GM12878 (cell line): ENCODE measurements around the gene RFXAP. TPM values are rescaled to one million over a fixed set of nuclear protein-coding genes. Genes with fewer than 3 reads are reported as not detected.

ENCODE experiments used
- ATAC-seq: fragments of 200-7000 bp; cut with Tn5 transposase; 3 replicates; pipeline ENCODE4 v1.9.1; 2020; ENCODE audit warnings: mild to moderate bottlenecking, moderate library complexity
- BruUV-seq: library from RNA; stranded (reverse); fragments of 400-500 nt; replicated peaks from 2 replicates; lab custom pipeline; 2021; lab: Mats Ljungman, UMichigan
- CTCF ChIA-PET: fragments of 300-600 bp; sonication (Branson Sonifier 250); formaldehyde crosslinking; extraction: SDS; loops from one replicate; lab custom pipeline; 2021; ENCODE audit warnings: inconsistent platforms; lab: Yijun Ruan, JAX
- POLR2A ChIA-PET: fragments of 350-600 bp; formaldehyde crosslinking; extraction: SDS; loops from one replicate; lab custom pipeline; 2021; ENCODE audit warnings: inconsistent platforms; lab: Charles Lee
- RAD21 ChIA-PET: fragments of 300-600 bp; sonication (Branson Sonifier 250); formaldehyde crosslinking; loops from one replicate; lab custom pipeline; 2023; ENCODE audit warnings: antibody characterized with exemption; ENCODE audit not compliant: unreplicated experiment; lab: Charles Lee
- SMC1A ChIA-PET: fragments of 300-600 bp; sonication (Branson Sonifier 250); formaldehyde crosslinking; loops from one replicate; lab custom pipeline; 2023; ENCODE audit not compliant: unreplicated experiment, uncharacterized antibody; lab: Charles Lee
- DNase-seq: peaks from one replicate; pipeline ENCODE4 v3.0.0-alpha.2; 2011; ENCODE audit warnings: low read depth, low spot score
- FAIRE-seq: peaks from 3 replicates; lab custom pipeline; 2011; peaks lifted over from hg19 to GRCh38; lab: Jason Lieb, UNC
- H2AFZ ChIP-seq: 2 replicates; pipeline ENCODE4 v1.6.0; 2011; ENCODE audit warnings: low read depth, low read length, control low read depth; ENCODE audit not compliant: control insufficient read depth
- H3K27ac ChIP-seq: 2 replicates; pipeline ENCODE4 v1.5.1; 2011; ENCODE audit warnings: control low read depth; ENCODE audit not compliant: control insufficient read depth, insufficient read depth
- H3K27me3 ChIP-seq, 2 experiments: replicated peaks in 1 of 2; 2 replicates each; pipeline versions ENCODE4 v1.6.0 to v1.6.1; 2011; ENCODE audit warnings: low read length in 1 of 2; ENCODE audit not compliant: control insufficient read depth in 2 of 2, insufficient read depth in 2 of 2
- H3K36me3 ChIP-seq, 2 experiments: 2 replicates each; pipeline ENCODE4 v1.5.1; 2011; ENCODE audit warnings: low read length in 1 of 2; ENCODE audit not compliant: control insufficient read depth in 2 of 2, insufficient read depth in 2 of 2
- H3K4me1 ChIP-seq: 2 replicates; pipeline ENCODE4 v1.6.1; 2011; ENCODE audit warnings: mild to moderate bottlenecking, low read length, moderate library complexity, mixed read lengths; ENCODE audit not compliant: control insufficient read depth, insufficient read depth
- H3K4me2 ChIP-seq: 2 replicates; pipeline ENCODE4 v1.6.0; 2011; ENCODE audit warnings: control low read depth; ENCODE audit not compliant: control insufficient read depth, insufficient read depth
- H3K4me3 ChIP-seq: fragments of 200-600 bp; sonication (generic); 2 replicates; pipeline ENCODE4 v1.5.1; 2016
- H3K79me2 ChIP-seq: 2 replicates; pipeline ENCODE4 v1.6.0; 2011; ENCODE audit warnings: low read length; ENCODE audit not compliant: control insufficient read depth, insufficient read depth
- H3K9ac ChIP-seq: 2 replicates; pipeline ENCODE4 v1.8.0; 2011; ENCODE audit warnings: low read length, control low read depth, mixed read lengths; ENCODE audit not compliant: control insufficient read depth, insufficient read depth
- H3K9me3 ChIP-seq: replicated peaks from 3 replicates; pipeline ENCODE4 v1.5.1; 2011; ENCODE audit warnings: mild to moderate bottlenecking, low read length; ENCODE audit not compliant: control insufficient read depth, insufficient read depth
- H4K20me1 ChIP-seq: 2 replicates; pipeline ENCODE4 v1.6.0; 2011; ENCODE audit not compliant: control insufficient read depth, insufficient read depth
- ASH2L ChIP-seq: fragments of 300-600, 200-600 bp; sonication (generic); IDR thresholded peaks from 2 replicates; pipeline ENCODE4 v1.6.1; 2017; ENCODE audit warnings: low read depth, mild to moderate bottlenecking, borderline replicate concordance
- EGR1 ChIP-seq, 2 experiments: IDR thresholded peaks; 1 replicate in 1 of 2; 2 replicates in 1 of 2; pipeline ENCODE4 v1.6.1; 2011 to 2012; ENCODE audit warnings: low read depth in 2 of 2, low read length in 2 of 2, borderline replicate concordance in 1 of 2, mild to moderate bottlenecking in 1 of 2, moderate library complexity in 1 of 2
- EZH2 ChIP-seq: IDR thresholded peaks from 2 replicates; pipeline ENCODE4 v1.6.1; 2012; ENCODE audit warnings: low read depth, mild to moderate bottlenecking, control low read depth, inconsistent platforms, low read length, borderline replicate concordance; ENCODE audit not compliant: control insufficient read depth
- POLR2AphosphoS5 ChIP-seq: IDR thresholded peaks from 2 replicates; pipeline ENCODE4 v1.6.1; 2011; ENCODE audit warnings: mild to moderate bottlenecking, low read length, inconsistent platforms
- TBL1XR1 ChIP-seq: IDR thresholded peaks from 2 replicates; pipeline ENCODE4 v1.6.1; 2012; ENCODE audit warnings: low read depth, low read length, improper control_type of control experiment
- ZNF622 ChIP-seq: fragments of 450-650 bp; IDR thresholded peaks from 2 replicates; pipeline ENCODE4 v1.6.1; 2017; ENCODE audit warnings: mild to moderate bottlenecking, inconsistent platforms
- WGBS: methylation state at CpG from one replicate; pipeline ENCODE4 v1.1.6; 2016; ENCODE audit warnings: low lambda C conversion rate; ENCODE audit not compliant: insufficient replicate concordance, insufficient coverage; ENCODE audit errors: missing lambda C conversion rate; 5-methylcytosine and 5-hydroxymethylcytosine counted together
- in situ Hi-C: fragments of 300-500 bp; cut with MboI; formaldehyde crosslinking; loops from 9 replicates; pipeline ENCODE4 v1.14.3; 2018; ENCODE audit warnings: mixed read lengths
- intact Hi-C: fragments of 100-400 bp; cut with micrococcal nuclease; formaldehyde crosslinking; loops from one replicate; pipeline ENCODE4 v1.14.2; 2022; ENCODE audit not compliant: unreplicated experiment
- polyA plus RNA-seq, 11 experiments: library from polyadenylated mRNA; depleted of rRNA in 4 of 11; unstranded in 6 of 11; stranded (reverse) in 5 of 11; fragments of >200 nt; fragmentation: Nextera tagmentation in 4 of 11; fragmentation: Illumina TruSeq in 1 of 11; extraction: Ambion mirVana in 4 of 11; extraction: Trizol in 1 of 11; gene quantifications; 1 replicate in 1 of 11; 2 replicates in 10 of 11; pipeline versions ENCODE4 v1.2.1 to v1.2.3, GENCODE V29; 2011 to 2016; ENCODE audit warnings: inconsistent platforms in 2 of 11, missing spikeins in 2 of 11, low read depth in 1 of 11
- total RNA-seq, 4 experiments: library from RNA; depleted of rRNA in 3 of 4; stranded (reverse); fragments of >200 nt in 3 of 4; fragmentation: Illumina TruSeq in 1 of 4; extraction: Trizol in 1 of 4; gene quantifications; 2 replicates each; pipeline versions ENCODE4 v1.2.1 to v1.2.3, GENCODE V29; 2013 to 2021
- TF ChIP-seq, protein P1 (sequence below): fragments of 450-650 bp; formaldehyde crosslinking; IDR thresholded peaks from 2 replicates; pipeline ENCODE4 v1.4.0; 2020; ENCODE audit warnings: mild to moderate bottlenecking, moderate library complexity
- TF ChIP-seq, protein P2 (sequence below): IDR thresholded peaks from 2 replicates; pipeline ENCODE4 v1.6.1; 2012; ENCODE audit warnings: low read depth, low read length, improper control_type of control experiment

The RFXAP gene
- total and polyA plus RNA-seq, 10 of the 15 experiments (the other 5 are each of a cell fraction or from before 2014, with no cell fraction given), result 3.4 to 13.3 (median 7.7) TPM

- Histone ChIP-seq H3K9me3 (no peaks in the 10 kb centered on the region), H3K4me1 (no peaks in the 10 kb centered on the region), H3K79me2 (no peaks in the 10 kb centered on the region), H2AFZ (no peak overlapping the region), H3K9ac (no peak overlapping the region), H3K4me2 (no peak overlapping the region), H3K27ac (no peak overlapping the region), H4K20me1 (no peaks in the 10 kb centered on the region), H3K36me3 (no peaks in the 10 kb centered on the region), H3K27me3 (peaks cover 0 to 1% of the 10 kb centered on the region in 2 experiments; a peak in 2 of 4 replicates), H3K4me3 (no peak overlapping the region)
- CTCF ChIA-PET, result no interaction called here
- 43% methylated on average over 7 of the region's 7 CpGs for WGBS
- RAD21 ChIA-PET, result no interaction called here
- ATAC-seq (no peak), DNase-seq (no peak), FAIRE-seq (no peak)
- POLR2A ChIA-PET, result no interaction called here
- no TSS peak for BruUV-seq
- intact Hi-C loops, result no loop called here
- SMC1A ChIA-PET, result no interaction called here
- in situ Hi-C loops, result no loop called here
- TF ChIP-seq TBL1XR1 (no peak), ZNF622 (no peak)
Observed at GRCh38 chr13:36862722-36863121, 43.7 kb downstream of the RFXAP start.

GRCh38 chr13:36865265-36865664 is 46.2 kb downstream of the RFXAP start:
- no peaks in the 10 kb centered on the region for H3K4me1 ChIP-seq
- in situ Hi-C loops, result no loop called here
- POLR2A ChIA-PET, result no interaction called here
- TF ChIP-seq EZH2, result no peak
- TF ChIP-seq ASH2L, result no peak
- no peak for TF ChIP-seq EGR1 (IDR thresholded peaks at IDR 0.05; ENCODE audit: borderline replicate concordance in 1 of 2, low read depth in 2 of 2, low read length in 2 of 2)
- TF ChIP-seq, protein P1, sequence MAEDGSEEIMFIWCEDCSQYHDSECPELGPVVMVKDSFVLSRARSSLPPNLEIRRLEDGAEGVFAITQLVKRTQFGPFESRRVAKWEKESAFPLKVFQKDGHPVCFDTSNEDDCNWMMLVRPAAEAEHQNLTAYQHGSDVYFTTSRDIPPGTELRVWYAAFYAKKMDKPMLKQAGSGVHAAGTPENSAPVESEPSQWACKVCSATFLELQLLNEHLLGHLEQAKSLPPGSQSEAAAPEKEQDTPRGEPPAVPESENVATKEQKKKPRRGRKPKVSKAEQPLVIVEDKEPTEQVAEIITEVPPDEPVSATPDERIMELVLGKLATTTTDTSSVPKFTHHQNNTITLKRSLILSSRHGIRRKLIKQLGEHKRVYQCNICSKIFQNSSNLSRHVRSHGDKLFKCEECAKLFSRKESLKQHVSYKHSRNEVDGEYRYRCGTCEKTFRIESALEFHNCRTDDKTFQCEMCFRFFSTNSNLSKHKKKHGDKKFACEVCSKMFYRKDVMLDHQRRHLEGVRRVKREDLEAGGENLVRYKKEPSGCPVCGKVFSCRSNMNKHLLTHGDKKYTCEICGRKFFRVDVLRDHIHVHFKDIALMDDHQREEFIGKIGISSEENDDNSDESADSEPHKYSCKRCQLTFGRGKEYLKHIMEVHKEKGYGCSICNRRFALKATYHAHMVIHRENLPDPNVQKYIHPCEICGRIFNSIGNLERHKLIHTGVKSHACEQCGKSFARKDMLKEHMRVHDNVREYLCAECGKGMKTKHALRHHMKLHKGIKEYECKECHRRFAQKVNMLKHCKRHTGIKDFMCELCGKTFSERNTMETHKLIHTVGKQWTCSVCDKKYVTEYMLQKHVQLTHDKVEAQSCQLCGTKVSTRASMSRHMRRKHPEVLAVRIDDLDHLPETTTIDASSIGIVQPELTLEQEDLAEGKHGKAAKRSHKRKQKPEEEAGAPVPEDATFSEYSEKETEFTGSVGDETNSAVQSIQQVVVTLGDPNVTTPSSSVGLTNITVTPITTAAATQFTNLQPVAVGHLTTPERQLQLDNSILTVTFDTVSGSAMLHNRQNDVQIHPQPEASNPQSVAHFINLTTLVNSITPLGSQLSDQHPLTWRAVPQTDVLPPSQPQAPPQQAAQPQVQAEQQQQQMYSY (CRISPR knock-in tag), result no peak
- TF ChIP-seq, protein P2, sequence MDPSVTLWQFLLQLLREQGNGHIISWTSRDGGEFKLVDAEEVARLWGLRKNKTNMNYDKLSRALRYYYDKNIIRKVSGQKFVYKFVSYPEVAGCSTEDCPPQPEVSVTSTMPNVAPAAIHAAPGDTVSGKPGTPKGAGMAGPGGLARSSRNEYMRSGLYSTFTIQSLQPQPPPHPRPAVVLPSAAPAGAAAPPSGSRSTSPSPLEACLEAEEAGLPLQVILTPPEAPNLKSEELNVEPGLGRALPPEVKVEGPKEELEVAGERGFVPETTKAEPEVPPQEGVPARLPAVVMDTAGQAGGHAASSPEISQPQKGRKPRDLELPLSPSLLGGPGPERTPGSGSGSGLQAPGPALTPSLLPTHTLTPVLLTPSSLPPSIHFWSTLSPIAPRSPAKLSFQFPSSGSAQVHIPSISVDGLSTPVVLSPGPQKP, result no peak
- TF ChIP-seq POLR2AphosphoS5, result no peak

More at GRCh38 chr13:36865265-36865664, 46.2 kb downstream of the RFXAP start:
- intact Hi-C loops, result no loop called here
- Histone ChIP-seq H3K79me2 (no peaks in the 10 kb centered on the region), H3K4me3 (no peak overlapping the region), H3K27ac (no peak overlapping the region), H3K9ac (no peak overlapping the region), H2AFZ (no peak overlapping the region), H3K36me3 (no peaks in the 10 kb centered on the region), H3K27me3 (peaks cover 0 to 2% of the 10 kb centered on the region in 2 experiments; a peak in 2 of 4 replicates), H3K4me2 (no peak overlapping the region), H4K20me1 (no peaks in the 10 kb centered on the region), H3K9me3 (no peaks in the 10 kb centered on the region)
- SMC1A ChIA-PET, result no interaction called here
- WGBS, result 28% methylated on average over 5 of the region's 5 CpGs
- RAD21 ChIA-PET, result no interaction called here
- DNase-seq (no peak), FAIRE-seq (no peak), ATAC-seq (no peak)
- BruUV-seq, result no TSS peak
- CTCF ChIA-PET, result interaction anchor here (1.0 to 1.6 kb wide), 3 partner anchors 24 to 117 kb away, joined by 3 to 6 read pairs (median 3); no protein-coding TSS in a partner anchor
